ENCODE measurements around the gene CACNA1E. TPM values are rescaled to one million over a fixed set of nuclear protein-coding genes. Genes with fewer than 3 reads are reported as not detected.

The CACNA1E gene
- total and polyA plus RNA-seq, 2 donors (not counting 1 experiment from before 2014, with no cell fraction given), result 0.37 to 0.40 TPM

DNA sequence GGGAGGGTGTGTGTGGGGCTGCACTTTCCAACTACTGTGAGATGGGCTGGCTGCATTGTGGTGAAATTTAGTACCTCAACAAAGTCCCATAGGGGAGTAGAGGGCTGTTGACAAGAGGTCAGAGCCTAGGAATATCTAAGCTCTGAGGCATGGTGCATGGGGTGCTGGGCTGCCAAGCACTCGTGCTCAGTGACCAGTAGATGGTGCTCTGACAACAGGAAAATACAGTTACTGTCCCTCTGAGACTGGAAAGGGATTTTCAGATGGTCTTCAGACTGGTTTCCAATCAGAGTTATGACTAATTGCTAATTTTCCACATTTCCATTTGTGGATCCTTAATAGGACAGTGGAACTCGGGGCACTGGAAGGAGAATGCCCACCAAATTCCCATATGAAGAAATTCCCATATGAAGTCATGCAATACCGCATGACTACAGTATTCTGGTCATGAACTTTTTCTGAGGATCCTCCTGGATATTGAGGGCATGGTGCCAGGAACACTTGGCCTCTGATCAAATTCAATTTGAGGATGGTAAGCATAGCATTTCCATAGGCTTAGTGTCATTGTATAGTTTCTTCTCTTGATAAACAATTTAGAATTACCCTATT lies 4.1 kb upstream of the CACNA1E start:
- Mint-ChIP-seq H3K27me3 (peaks cover 37% of the 10 kb centered on the region), H3K9me3 (ENCODE audit: insufficient read depth) (no peaks in the 10 kb centered on the region), H3K4me1 (peaks cover 12% of the 10 kb centered on the region), H3K4me3 (no peak overlapping the region), H3K27ac (no peak overlapping the region)
- DNase-seq (peak; percentile 64), ATAC-seq (ENCODE audit: low read depth) (peak; percentile 60)
- Histone ChIP-seq H3K4me3 (ENCODE audit: control extremely low read depth in 1 of 5, extremely low read depth in 1 of 5, insufficient read depth in 1 of 5, low read depth in 2 of 5, low read length in 4 of 5) (no peak overlapping the region), H4K20me1 (ENCODE audit: control insufficient read depth, insufficient read depth, low read length, poor library complexity, severe bottlenecking) (no peaks in the 10 kb centered on the region), H2AFZ (ENCODE audit: insufficient read depth, low read depth, low read length, poor library complexity, severe bottlenecking) (no peak overlapping the region), H3K27me3 (replicated peaks in 1 of 4; ENCODE audit: control extremely low read depth in 1 of 4, control insufficient read depth in 3 of 4, insufficient read depth in 4 of 4, low read length in 3 of 4) (peaks cover 0 to 32% (median 11%) of the 10 kb centered on the region in 4 experiments), H3K36me3 (replicated peaks in 1 of 2; ENCODE audit: control extremely low read depth in 1 of 2, control insufficient read depth in 1 of 2, extremely low read depth in 1 of 2, insufficient read depth in 2 of 2, low read length in 1 of 2) (no peaks in the 10 kb centered on the region), H3K4me1 (ENCODE audit: control insufficient read depth in 2 of 2, insufficient read depth in 2 of 2, low read length in 2 of 2) (peaks cover 8 to 11% of the 10 kb centered on the region in 2 donors), H3K4me2 (replicated peaks; ENCODE audit: low read depth, low read length, poor library complexity, severe bottlenecking) (no peak overlapping the region), H3K9ac (ENCODE audit: low read length) (no peak overlapping the region), H3K27ac (ENCODE audit: low read length in 2 of 2) (no peak overlapping the region), H3K79me2 (ENCODE audit: control insufficient read depth, insufficient read depth, low read length) (no peaks in the 10 kb centered on the region), H3K9me3 (ENCODE audit: control extremely low read depth in 1 of 3, control insufficient read depth in 2 of 3, insufficient read depth in 1 of 3, low read length in 2 of 3) (peaks cover 0 to 6% (median 0%) of the 10 kb centered on the region in 3 donors)
- ChIA-PET CTCF (interaction anchor here (0.7 to 6.7 kb wide), 15 partner anchors 9 to 917 kb away, joined by 3 to 82 read pairs (median 5); no protein-coding TSS in a partner anchor), POLR2A (no interaction called here)
- TF ChIP-seq, protein P1, sequence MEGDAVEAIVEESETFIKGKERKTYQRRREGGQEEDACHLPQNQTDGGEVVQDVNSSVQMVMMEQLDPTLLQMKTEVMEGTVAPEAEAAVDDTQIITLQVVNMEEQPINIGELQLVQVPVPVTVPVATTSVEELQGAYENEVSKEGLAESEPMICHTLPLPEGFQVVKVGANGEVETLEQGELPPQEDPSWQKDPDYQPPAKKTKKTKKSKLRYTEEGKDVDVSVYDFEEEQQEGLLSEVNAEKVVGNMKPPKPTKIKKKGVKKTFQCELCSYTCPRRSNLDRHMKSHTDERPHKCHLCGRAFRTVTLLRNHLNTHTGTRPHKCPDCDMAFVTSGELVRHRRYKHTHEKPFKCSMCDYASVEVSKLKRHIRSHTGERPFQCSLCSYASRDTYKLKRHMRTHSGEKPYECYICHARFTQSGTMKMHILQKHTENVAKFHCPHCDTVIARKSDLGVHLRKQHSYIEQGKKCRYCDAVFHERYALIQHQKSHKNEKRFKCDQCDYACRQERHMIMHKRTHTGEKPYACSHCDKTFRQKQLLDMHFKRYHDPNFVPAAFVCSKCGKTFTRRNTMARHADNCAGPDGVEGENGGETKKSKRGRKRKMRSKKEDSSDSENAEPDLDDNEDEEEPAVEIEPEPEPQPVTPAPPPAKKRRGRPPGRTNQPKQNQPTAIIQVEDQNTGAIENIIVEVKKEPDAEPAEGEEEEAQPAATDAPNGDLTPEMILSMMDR (IDR thresholded peaks at IDR 0.05), result peak; percentile 77
- TF ChIP-seq EZH2 (IDR thresholded peaks at IDR 0.05; ENCODE audit: borderline replicate concordance, insufficient read depth, low read depth, low read length, poor library complexity, severe bottlenecking), result no peak
- intact Hi-C loops (cut with micrococcal nuclease), result loop anchor here (1.0 kb wide), 1 partner anchor 917 kb away; no protein-coding TSS in a partner anchor
- 8% methylated on average over 1 of the region's 3 CpGs for WGBS (ENCODE audit: insufficient coverage)

DNA sequence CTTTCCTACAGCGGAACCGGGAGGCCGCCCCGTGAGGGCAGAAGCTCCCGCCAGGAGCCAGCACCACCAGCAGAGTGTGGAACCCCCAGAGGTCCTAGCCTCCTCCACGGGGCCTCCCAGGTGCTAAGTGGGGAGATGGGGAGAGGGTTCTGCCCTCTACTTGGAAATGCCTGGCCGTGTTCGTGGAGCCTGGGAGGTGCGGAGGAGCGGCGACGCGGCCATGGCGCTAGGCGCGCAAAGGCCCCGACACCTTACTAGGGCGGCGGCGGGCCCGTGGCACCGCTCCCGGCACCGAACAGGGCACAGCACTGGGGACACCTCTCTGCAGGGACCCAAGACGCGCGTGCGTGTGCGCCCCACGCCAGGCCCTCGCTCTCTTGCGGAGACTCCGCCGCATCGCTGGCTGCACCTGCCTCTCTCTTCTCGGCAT lies 1.3 kb upstream of the CACNA1E start:
- CTCF ChIA-PET, result interaction anchor here (0.6 to 6.7 kb wide), 4 partner anchors 160 to 598 kb away, joined by 3 to 82 read pairs (median 51); no protein-coding TSS in a partner anchor

More for the DNA sequence above, 1.3 kb upstream of the CACNA1E start:
- Histone ChIP-seq H3K4me3 (ENCODE audit: control extremely low read depth in 1 of 5, extremely low read depth in 1 of 5, insufficient read depth in 1 of 5, low read depth in 2 of 5, low read length in 4 of 5) (peak overlapping the region in 1 of 5 experiments; percentile 39), H3K36me3 (replicated peaks in 1 of 2; ENCODE audit: control extremely low read depth in 1 of 2, control insufficient read depth in 1 of 2, extremely low read depth in 1 of 2, insufficient read depth in 2 of 2, low read length in 1 of 2) (no peaks in the 10 kb centered on the region), H2AFZ (ENCODE audit: insufficient read depth, low read depth, low read length, poor library complexity, severe bottlenecking) (peak overlapping the region; percentile 51), H3K4me1 (ENCODE audit: control insufficient read depth in 2 of 2, insufficient read depth in 2 of 2, low read length in 2 of 2) (peaks cover 19 to 21% of the 10 kb centered on the region in 2 donors), H3K27me3 (replicated peaks in 1 of 4; ENCODE audit: control extremely low read depth in 1 of 4, control insufficient read depth in 3 of 4, insufficient read depth in 4 of 4, low read length in 3 of 4) (peaks cover 0 to 58% (median 27%) of the 10 kb centered on the region in 4 experiments), H4K20me1 (ENCODE audit: control insufficient read depth, insufficient read depth, low read length, poor library complexity, severe bottlenecking) (no peaks in the 10 kb centered on the region), H3K9ac (ENCODE audit: low read length) (no peak overlapping the region), H3K79me2 (ENCODE audit: control insufficient read depth, insufficient read depth, low read length) (no peaks in the 10 kb centered on the region), H3K27ac (ENCODE audit: low read length in 2 of 2) (no peak overlapping the region), H3K9me3 (ENCODE audit: control extremely low read depth in 1 of 3, control insufficient read depth in 2 of 3, insufficient read depth in 1 of 3, low read length in 2 of 3) (peaks cover 0 to 12% (median 0%) of the 10 kb centered on the region in 3 donors), H3K4me2 (replicated peaks; ENCODE audit: low read depth, low read length, poor library complexity, severe bottlenecking) (peak overlapping the region; percentile 63)
- H3K27ac Mint-ChIP-seq, result no peak overlapping the region
- ATAC-seq (ENCODE audit: low read depth), result no peak
- no peak for TF ChIP-seq EZH2 (IDR thresholded peaks at IDR 0.05; ENCODE audit: borderline replicate concordance, insufficient read depth, low read depth, low read length, poor library complexity, severe bottlenecking)
- TF ChIP-seq, protein P1 (IDR thresholded peaks at IDR 0.05), result no peak
- no peaks in the 10 kb centered on the region for H3K9me3 Mint-ChIP-seq (ENCODE audit: insufficient read depth)
- intact Hi-C loops (cut with micrococcal nuclease), result no loop called here
- H3K4me3 Mint-ChIP-seq, result no peak overlapping the region
- DNase-seq, result peak; percentile 10
- 24% methylated on average over 33 of the region's 36 CpGs for WGBS (ENCODE audit: insufficient coverage)
- POLR2A ChIA-PET, result no interaction called here
- H3K4me1 Mint-ChIP-seq, result peaks cover 29% of the 10 kb centered on the region
- H3K27me3 Mint-ChIP-seq, result peaks cover 62% of the 10 kb centered on the region
